ENCODE data around the gene CHMP4A. TPM values are rescaled to one million over a fixed set of nuclear protein-coding genes. Genes with fewer than 3 reads are reported as not detected.
A peak's percentile ranks its signal among the peaks of the same experiment; 100 is the strongest.

Gene CHMP4A
- total and polyA plus RNA-seq, 2 of the 13 experiments (the other 11 are each of a cell fraction or from before 2014, with no cell fraction given): 83.6 to 113 TPM

GRCh38 chr14:24187539-24187915 is 25.8 kb downstream of the CHMP4A start (continued):
- TF ChIP-seq ZNF142 (CRISPR knock-in tag; IDR thresholded peaks at IDR 0.05) (no peak), ISX (CRISPR knock-in tag; conservative IDR thresholded peaks at IDR 0.05) (no peak), CENPX (CRISPR knock-in tag; IDR thresholded peaks at IDR 0.05) (no peak), CERS6 (CRISPR knock-in tag; IDR thresholded peaks at IDR 0.05) (peak; percentile 43; the same call in 1 of the 2 replicates), ZNF430 (CRISPR knock-in tag; IDR thresholded peaks at IDR 0.05) (no peak), BATF2 (CRISPR knock-in tag; IDR thresholded peaks at IDR 0.05) (no peak)

Data from HepG2 (cell line).